Measurements from ENCODE around the gene PCNX3. TPM values are rescaled to one million over a fixed set of nuclear protein-coding genes. Genes with fewer than 3 reads are reported as not detected.

The PCNX3 gene
- total RNA-seq, 1 donor from 2014 or later: 57.6 TPM

- no peak for DNase-seq (ENCODE audit: low spot score)
Observed at GRCh38 chr11:65639623-65640482, 24.3 kb downstream of the PCNX3 start.

DNA sequence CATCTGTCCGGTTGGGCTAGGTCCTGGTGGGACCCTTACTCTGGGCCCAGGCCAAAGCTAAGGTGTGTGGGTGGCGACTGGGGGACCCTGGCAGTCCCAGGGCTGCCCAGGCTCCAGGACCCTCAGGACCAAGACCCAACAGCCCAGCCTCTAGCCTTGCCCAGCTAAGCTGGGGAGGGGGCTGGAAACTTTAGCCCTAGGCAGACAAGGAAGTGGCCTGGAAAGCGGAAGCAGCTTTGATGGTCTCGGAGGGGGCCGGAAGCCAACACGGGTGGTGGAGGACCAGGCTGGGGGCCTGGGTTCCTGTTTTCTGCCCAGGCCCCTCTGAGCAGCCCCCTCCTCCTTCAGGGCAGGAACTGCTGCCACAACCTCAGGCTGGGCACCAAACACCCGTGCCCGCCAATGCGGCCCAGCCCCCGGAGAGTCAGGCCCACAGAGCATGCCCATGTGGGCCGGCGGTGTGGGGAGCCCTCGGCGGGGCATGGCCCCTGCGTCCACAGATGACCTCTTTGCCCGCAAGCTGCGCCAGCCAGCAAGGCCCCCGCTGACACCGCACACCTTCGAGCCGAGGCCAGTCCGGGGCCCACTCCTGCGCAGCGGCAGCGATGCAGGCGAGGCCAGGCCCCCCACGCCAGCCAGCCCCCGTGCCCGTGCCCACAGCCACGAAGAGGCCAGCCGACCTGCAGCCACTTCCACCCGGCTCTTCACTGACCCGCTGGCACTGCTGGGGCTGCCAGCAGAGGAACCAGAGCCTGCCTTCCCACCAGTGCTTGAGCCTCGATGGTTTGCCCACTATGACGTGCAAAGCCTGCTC, 25.1 kb downstream of the PCNX3 start:
- DNase-seq (ENCODE audit: low spot score): no peak

DNA sequence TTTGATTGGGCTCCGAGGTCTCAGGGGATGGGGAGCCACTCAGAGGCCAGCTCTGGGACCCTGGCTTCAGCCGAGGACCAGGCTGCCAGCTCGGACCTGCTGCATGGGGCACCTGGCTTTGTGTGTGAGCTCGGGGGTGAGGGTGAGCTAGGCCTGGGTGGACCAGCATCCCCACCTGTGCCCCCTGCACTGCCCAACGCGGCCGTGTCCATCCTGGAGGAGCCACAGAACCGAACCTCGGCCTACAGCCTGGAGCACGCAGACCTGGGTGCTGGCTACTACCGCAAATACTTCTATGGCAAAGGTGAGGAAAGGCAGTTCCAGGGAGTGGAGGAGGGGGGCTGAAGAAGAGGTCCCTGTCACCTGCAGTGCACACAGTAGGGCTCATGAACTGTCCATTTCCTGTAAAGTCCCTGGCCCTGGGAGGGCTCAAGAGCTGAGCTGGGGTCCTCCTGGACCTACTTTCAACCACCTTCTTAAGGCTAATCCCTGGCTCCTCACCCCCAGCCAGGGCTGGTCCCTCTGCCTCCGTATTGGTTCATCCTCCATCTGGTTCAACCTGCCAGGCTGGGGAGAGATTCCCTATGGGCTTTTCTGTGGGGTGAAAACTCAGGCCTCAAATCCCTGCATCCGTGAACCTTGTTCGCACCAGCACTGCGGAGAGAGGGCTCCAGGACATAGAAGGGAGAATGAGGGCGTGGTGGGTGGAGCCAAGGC, 25.9 kb downstream of the PCNX3 start:
- DNase-seq (ENCODE audit: low spot score): no peak

- no peak for DNase-seq (ENCODE audit: low spot score)
Observed at GRCh38 chr11:65642014-65642671, 26.6 kb downstream of the PCNX3 start.

GRCh38 chr11:65643971-65644370, 28.4 kb downstream of the PCNX3 start:
- no peak for DNase-seq (ENCODE audit: low spot score)

- no peak for DNase-seq (ENCODE audit: low spot score)
Observed at GRCh38 chr11:65644837-65645236, 29.3 kb downstream of the PCNX3 start.

GRCh38 chr11:65645710-65646109, 30.1 kb downstream of the PCNX3 start:
- no peak for DNase-seq (ENCODE audit: low spot score)

GRCh38 chr11:65646288-65646957, 30.8 kb downstream of the PCNX3 start:
- DNase-seq (ENCODE audit: low spot score): no peak

GRCh38 chr11:65646958-65647701, 31.6 kb downstream of the PCNX3 start:
- DNase-seq (ENCODE audit: low spot score): no peak

GRCh38 chr11:65648997-65649493, 33.5 kb downstream of the PCNX3 start:
- no peak for DNase-seq (ENCODE audit: low spot score)

- DNase-seq (ENCODE audit: low spot score): no peak
Observed at GRCh38 chr11:65649656-65650546, 34.3 kb downstream of the PCNX3 start.

- DNase-seq (ENCODE audit: low spot score): peak; percentile 62
Observed at GRCh38 chr11:65650547-65651338, 35.2 kb downstream of the PCNX3 start.

GRCh38 chr11:65651339-65651588, 35.7 kb downstream of the PCNX3 start:
- no peak for DNase-seq (ENCODE audit: low spot score)

- peak; percentile 84 for DNase-seq (ENCODE audit: low spot score)
Observed at GRCh38 chr11:65651589-65652510, 36.3 kb downstream of the PCNX3 start.

GRCh38 chr11:65652511-65653228, 37.1 kb downstream of the PCNX3 start:
- DNase-seq (ENCODE audit: low spot score): peak; percentile 96
